GM12878 (cell line): Measurements from ENCODE around the gene GRB10. TPM values are rescaled to one million over a fixed set of nuclear protein-coding genes. Genes with fewer than 3 reads are reported as not detected.

Experiments used
- ATAC-seq: fragments of 200-7000 bp; cut with Tn5 transposase; 3 replicates; pipeline ENCODE4 v1.9.1; 2020; ENCODE audit warnings: mild to moderate bottlenecking, moderate library complexity
- BruUV-seq: library from RNA; stranded (reverse); fragments of 400-500 nt; replicated peaks from 2 replicates; lab custom pipeline; 2021; lab: Mats Ljungman, UMichigan
- CTCF ChIA-PET: fragments of 300-600 bp; sonication (Branson Sonifier 250); formaldehyde crosslinking; extraction: SDS; loops from one replicate; lab custom pipeline; 2021; ENCODE audit warnings: inconsistent platforms; lab: Yijun Ruan, JAX
- POLR2A ChIA-PET: fragments of 350-600 bp; formaldehyde crosslinking; extraction: SDS; loops from one replicate; lab custom pipeline; 2021; ENCODE audit warnings: inconsistent platforms; lab: Charles Lee
- RAD21 ChIA-PET: fragments of 300-600 bp; sonication (Branson Sonifier 250); formaldehyde crosslinking; loops from one replicate; lab custom pipeline; 2023; ENCODE audit warnings: antibody characterized with exemption; ENCODE audit not compliant: unreplicated experiment; lab: Charles Lee
- SMC1A ChIA-PET: fragments of 300-600 bp; sonication (Branson Sonifier 250); formaldehyde crosslinking; loops from one replicate; lab custom pipeline; 2023; ENCODE audit not compliant: unreplicated experiment, uncharacterized antibody; lab: Charles Lee
- DNase-seq: peaks from one replicate; pipeline ENCODE4 v3.0.0-alpha.2; 2011; ENCODE audit warnings: low read depth, low spot score
- FAIRE-seq: peaks from 3 replicates; lab custom pipeline; 2011; peaks lifted over from hg19 to GRCh38; lab: Jason Lieb, UNC
- H2AFZ ChIP-seq: 2 replicates; pipeline ENCODE4 v1.6.0; 2011; ENCODE audit warnings: low read depth, low read length, control low read depth; ENCODE audit not compliant: control insufficient read depth
- H3K27ac ChIP-seq: 2 replicates; pipeline ENCODE4 v1.5.1; 2011; ENCODE audit warnings: control low read depth; ENCODE audit not compliant: control insufficient read depth, insufficient read depth
- H3K27me3 ChIP-seq, 2 experiments: replicated peaks in 1 of 2; 2 replicates each; pipeline versions ENCODE4 v1.6.0 to v1.6.1; 2011; ENCODE audit warnings: low read length in 1 of 2; ENCODE audit not compliant: control insufficient read depth in 2 of 2, insufficient read depth in 2 of 2
- H3K36me3 ChIP-seq, 2 experiments: 2 replicates each; pipeline ENCODE4 v1.5.1; 2011; ENCODE audit warnings: low read length in 1 of 2; ENCODE audit not compliant: control insufficient read depth in 2 of 2, insufficient read depth in 2 of 2
- H3K4me1 ChIP-seq: 2 replicates; pipeline ENCODE4 v1.6.1; 2011; ENCODE audit warnings: mild to moderate bottlenecking, low read length, moderate library complexity, mixed read lengths; ENCODE audit not compliant: control insufficient read depth, insufficient read depth
- H3K4me2 ChIP-seq: 2 replicates; pipeline ENCODE4 v1.6.0; 2011; ENCODE audit warnings: control low read depth; ENCODE audit not compliant: control insufficient read depth, insufficient read depth
- H3K4me3 ChIP-seq: fragments of 200-600 bp; sonication (generic); 2 replicates; pipeline ENCODE4 v1.5.1; 2016
- H3K79me2 ChIP-seq: 2 replicates; pipeline ENCODE4 v1.6.0; 2011; ENCODE audit warnings: low read length; ENCODE audit not compliant: control insufficient read depth, insufficient read depth
- H3K9ac ChIP-seq: 2 replicates; pipeline ENCODE4 v1.8.0; 2011; ENCODE audit warnings: low read length, control low read depth, mixed read lengths; ENCODE audit not compliant: control insufficient read depth, insufficient read depth
- H3K9me3 ChIP-seq: replicated peaks from 3 replicates; pipeline ENCODE4 v1.5.1; 2011; ENCODE audit warnings: mild to moderate bottlenecking, low read length; ENCODE audit not compliant: control insufficient read depth, insufficient read depth
- H4K20me1 ChIP-seq: 2 replicates; pipeline ENCODE4 v1.6.0; 2011; ENCODE audit not compliant: control insufficient read depth, insufficient read depth
- CHD1 ChIP-seq: IDR thresholded peaks from 2 replicates; pipeline ENCODE4 v1.6.1; 2012; ENCODE audit warnings: low read depth, low read length, improper control_type of control experiment
- ETV6 ChIP-seq, 2 experiments: fragments of 450-650 bp in 1 of 2; IDR thresholded peaks in 1 of 2; conservative IDR thresholded peaks in 1 of 2; 2 replicates each; pipeline ENCODE4 v1.6.1; 2014; ENCODE audit warnings: antibody characterized with exemption in 1 of 2, borderline replicate concordance in 1 of 2, low read depth in 1 of 2, mild to moderate bottlenecking in 1 of 2, moderate library complexity in 1 of 2
- IKZF2 ChIP-seq, 2 experiments: fragments of 450-650 bp; IDR thresholded peaks; 2 replicates each; pipeline ENCODE4 v1.6.1; 2017; ENCODE audit warnings: mild to moderate bottlenecking in 2 of 2, moderate library complexity in 2 of 2
- JUND ChIP-seq: IDR thresholded peaks from 2 replicates; pipeline ENCODE4 v1.6.1; 2012; ENCODE audit warnings: low read depth, mild to moderate bottlenecking, low read length, improper control_type of control experiment, moderate library complexity
- KDM1A ChIP-seq: fragments of 200-600 bp; sonication (generic); IDR thresholded peaks from 2 replicates; pipeline ENCODE4 v1.6.1; 2016; ENCODE audit warnings: borderline replicate concordance
- NR2C2 ChIP-seq: IDR thresholded peaks from 2 replicates; pipeline ENCODE4 v1.6.1; 2011; ENCODE audit warnings: borderline replicate concordance, low read depth; ENCODE audit not compliant: control insufficient read depth, insufficient read length
- SPI1 ChIP-seq: IDR thresholded peaks from 2 replicates; pipeline ENCODE4 v1.6.1; 2011; ENCODE audit warnings: low read depth, mild to moderate bottlenecking, low read length, moderate library complexity, borderline replicate concordance; ENCODE audit not compliant: insufficient read depth
- WGBS: methylation state at CpG from one replicate; pipeline ENCODE4 v1.1.6; 2016; ENCODE audit warnings: low lambda C conversion rate; ENCODE audit not compliant: insufficient replicate concordance, insufficient coverage; ENCODE audit errors: missing lambda C conversion rate; 5-methylcytosine and 5-hydroxymethylcytosine counted together
- in situ Hi-C: fragments of 300-500 bp; cut with MboI; formaldehyde crosslinking; loops from 9 replicates; pipeline ENCODE4 v1.14.3; 2018; ENCODE audit warnings: mixed read lengths
- intact Hi-C: fragments of 100-400 bp; cut with micrococcal nuclease; formaldehyde crosslinking; loops from one replicate; pipeline ENCODE4 v1.14.2; 2022; ENCODE audit not compliant: unreplicated experiment
- polyA plus RNA-seq, 11 experiments: library from polyadenylated mRNA; depleted of rRNA in 4 of 11; unstranded in 6 of 11; stranded (reverse) in 5 of 11; fragments of >200 nt; fragmentation: Nextera tagmentation in 4 of 11; fragmentation: Illumina TruSeq in 1 of 11; extraction: Ambion mirVana in 4 of 11; extraction: Trizol in 1 of 11; gene quantifications; 1 replicate in 1 of 11; 2 replicates in 10 of 11; pipeline versions ENCODE4 v1.2.1 to v1.2.3, GENCODE V29; 2011 to 2016; ENCODE audit warnings: inconsistent platforms in 2 of 11, missing spikeins in 2 of 11, low read depth in 1 of 11
- total RNA-seq, 4 experiments: library from RNA; depleted of rRNA in 3 of 4; stranded (reverse); fragments of >200 nt in 3 of 4; fragmentation: Illumina TruSeq in 1 of 4; extraction: Trizol in 1 of 4; gene quantifications; 2 replicates each; pipeline versions ENCODE4 v1.2.1 to v1.2.3, GENCODE V29; 2013 to 2021
- TF ChIP-seq, protein P1 (sequence below): fragments of 450-650 bp; IDR thresholded peaks from 2 replicates; pipeline ENCODE4 v1.6.1; 2016; ENCODE audit warnings: mild to moderate bottlenecking

Gene GRB10
- total and polyA plus RNA-seq, 10 of the 15 experiments (the other 5 are each of a cell fraction or from before 2014, with no cell fraction given) = 0.04 to 0.33 TPM; not detected in 8

DNA sequence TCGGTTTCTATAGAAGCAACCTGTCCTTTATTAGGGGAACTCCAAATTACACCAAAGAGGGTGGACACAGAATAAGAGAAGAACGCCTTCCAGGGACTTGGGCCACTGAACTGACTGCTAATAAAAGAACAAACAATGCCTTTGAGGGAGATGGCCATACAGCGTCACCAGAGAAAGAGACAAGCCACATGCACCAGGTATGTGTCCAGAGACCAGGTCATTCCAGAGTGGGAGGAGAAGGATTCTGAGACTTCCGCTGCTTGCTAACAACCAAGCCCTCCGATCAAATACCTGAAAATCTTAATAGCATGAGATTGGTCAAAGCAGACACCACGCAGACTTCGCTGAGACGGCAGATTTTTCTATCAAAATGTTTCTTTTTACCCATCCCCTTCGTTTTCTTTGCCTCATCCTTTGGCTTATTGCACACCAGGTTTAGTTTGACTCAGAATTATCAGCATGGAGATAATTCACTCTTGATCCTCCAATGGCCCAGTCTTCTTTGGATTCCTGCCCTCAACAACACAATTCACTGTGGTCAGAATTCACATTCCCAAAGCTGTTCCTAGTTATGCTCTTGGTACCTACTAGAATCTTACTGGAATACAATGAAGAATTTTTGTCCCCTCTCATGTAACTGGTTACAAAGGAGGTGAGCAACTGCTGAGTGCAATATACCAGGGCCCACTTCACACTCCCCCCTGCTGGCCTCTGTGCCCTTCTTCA, 130.1 kb downstream of the GRB10 start:
- DNase-seq = no peak
- in situ Hi-C loops (no loop called here), intact Hi-C loops (no loop called here)
- ChIA-PET SMC1A (no interaction called here), CTCF (no interaction called here), RAD21 (no interaction called here), POLR2A (no interaction called here)
- 40% methylated on average over 9 of the region's 9 CpGs for WGBS
- Histone ChIP-seq H3K9me3 (no peaks in the 10 kb centered on the region), H3K79me2 (no peaks in the 10 kb centered on the region), H3K4me2 (no peak overlapping the region), H3K27me3 (peaks cover 0 to 6% of the 10 kb centered on the region in 2 experiments; a peak in 1 of 4 replicates), H3K4me1 (0 out of 2 replicates have a peak, but pooled peaks cover 9% of the 10 kb centered on the region), H4K20me1 (no peaks in the 10 kb centered on the region), H2AFZ (no peak overlapping the region), H3K9ac (no peak overlapping the region), H3K4me3 (no peak overlapping the region), H3K36me3 (no peaks in the 10 kb centered on the region), H3K27ac (no peak overlapping the region)
- TF ChIP-seq, protein P1, sequence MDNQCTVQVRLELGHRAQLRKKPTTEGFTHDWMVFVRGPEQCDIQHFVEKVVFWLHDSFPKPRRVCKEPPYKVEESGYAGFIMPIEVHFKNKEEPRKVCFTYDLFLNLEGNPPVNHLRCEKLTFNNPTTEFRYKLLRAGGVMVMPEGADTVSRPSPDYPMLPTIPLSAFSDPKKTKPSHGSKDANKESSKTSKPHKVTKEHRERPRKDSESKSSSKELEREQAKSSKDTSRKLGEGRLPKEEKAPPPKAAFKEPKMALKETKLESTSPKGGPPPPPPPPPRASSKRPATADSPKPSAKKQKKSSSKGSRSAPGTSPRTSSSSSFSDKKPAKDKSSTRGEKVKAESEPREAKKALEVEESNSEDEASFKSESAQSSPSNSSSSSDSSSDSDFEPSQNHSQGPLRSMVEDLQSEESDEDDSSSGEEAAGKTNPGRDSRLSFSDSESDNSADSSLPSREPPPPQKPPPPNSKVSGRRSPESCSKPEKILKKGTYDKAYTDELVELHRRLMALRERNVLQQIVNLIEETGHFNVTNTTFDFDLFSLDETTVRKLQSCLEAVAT = no peak
- TF ChIP-seq IKZF2 (IDR thresholded peaks at IDR 0.05) (no peak), NR2C2 (no peak), SPI1 (no peak), KDM1A (no peak), JUND (no peak), CHD1 (no peak), ETV6 (conservative IDR thresholded peaks at IDR 0.05 in 1 of 2, IDR thresholded peaks at IDR 0.05 in 1 of 2; ENCODE audit: borderline replicate concordance in 1 of 2, low read depth in 1 of 2) (no peak)
- BruUV-seq = no TSS peak
- no peak for FAIRE-seq
- ATAC-seq = no peak
